PC-9 (cell line): Measurements from ENCODE around the gene PCDHGC5.

Experiments used
- EZH2 ChIP-seq: fragments of 200-600 bp; sonication (generic); IDR thresholded peaks from 2 replicates; pipeline ENCODE4 v1.8.0; 2017; ENCODE audit warnings: antibody characterized with exemption, low read depth
- TF ChIP-seq, protein P1 (sequence below): fragments of 200-600 bp; sonication (generic); conservative IDR thresholded peaks from 2 replicates; pipeline ENCODE4 v1.6.1; 2017; ENCODE audit warnings: mixed run types, antibody characterized with exemption, mild to moderate bottlenecking, moderate library complexity

DNA sequence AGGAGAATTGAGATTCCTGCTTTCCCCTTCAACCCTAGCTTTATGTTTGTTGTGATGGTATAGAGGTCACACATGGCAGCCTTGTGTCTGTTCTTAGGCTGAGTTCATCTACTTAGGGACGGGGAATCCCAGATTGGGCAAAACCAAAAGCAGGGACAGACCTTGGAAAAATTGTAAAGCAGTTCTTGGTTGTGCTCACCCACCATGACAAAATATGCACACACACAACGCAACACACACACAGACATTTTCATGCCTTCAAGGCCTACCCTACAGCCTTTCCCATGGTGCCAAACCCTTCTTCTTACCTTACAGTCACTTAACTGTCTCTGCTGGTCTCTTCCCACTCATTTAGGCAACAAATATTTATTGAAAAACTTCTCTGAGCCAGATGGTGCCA lies 14.8 kb downstream of the PCDHGC5 start:
- TF ChIP-seq EZH2: no peak
- TF ChIP-seq, protein P1, sequence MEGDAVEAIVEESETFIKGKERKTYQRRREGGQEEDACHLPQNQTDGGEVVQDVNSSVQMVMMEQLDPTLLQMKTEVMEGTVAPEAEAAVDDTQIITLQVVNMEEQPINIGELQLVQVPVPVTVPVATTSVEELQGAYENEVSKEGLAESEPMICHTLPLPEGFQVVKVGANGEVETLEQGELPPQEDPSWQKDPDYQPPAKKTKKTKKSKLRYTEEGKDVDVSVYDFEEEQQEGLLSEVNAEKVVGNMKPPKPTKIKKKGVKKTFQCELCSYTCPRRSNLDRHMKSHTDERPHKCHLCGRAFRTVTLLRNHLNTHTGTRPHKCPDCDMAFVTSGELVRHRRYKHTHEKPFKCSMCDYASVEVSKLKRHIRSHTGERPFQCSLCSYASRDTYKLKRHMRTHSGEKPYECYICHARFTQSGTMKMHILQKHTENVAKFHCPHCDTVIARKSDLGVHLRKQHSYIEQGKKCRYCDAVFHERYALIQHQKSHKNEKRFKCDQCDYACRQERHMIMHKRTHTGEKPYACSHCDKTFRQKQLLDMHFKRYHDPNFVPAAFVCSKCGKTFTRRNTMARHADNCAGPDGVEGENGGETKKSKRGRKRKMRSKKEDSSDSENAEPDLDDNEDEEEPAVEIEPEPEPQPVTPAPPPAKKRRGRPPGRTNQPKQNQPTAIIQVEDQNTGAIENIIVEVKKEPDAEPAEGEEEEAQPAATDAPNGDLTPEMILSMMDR: no peak
